ENCODE measurements around the gene TMEM236.

TMEM236 gene

DNA sequence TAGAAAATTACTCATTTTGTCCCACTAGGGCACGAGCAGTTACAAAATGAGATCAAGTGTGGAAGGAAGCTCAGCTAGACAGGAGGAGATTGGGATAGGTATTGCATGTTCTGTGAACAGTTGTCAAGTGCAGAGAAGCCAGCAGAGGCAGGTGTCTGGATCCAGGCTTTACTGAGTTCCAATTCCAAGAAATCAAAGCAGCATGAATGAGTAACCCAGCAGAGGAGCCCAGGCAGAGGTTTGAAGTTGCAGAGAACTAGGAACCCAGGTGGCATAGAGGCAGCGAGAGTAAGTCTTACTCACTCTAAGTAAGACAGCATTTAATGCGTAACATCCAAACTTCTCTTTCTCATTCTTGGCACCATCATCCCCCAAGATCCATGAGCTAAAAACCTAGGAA lies 68.9 kb downstream of the TMEM236 start:
- DNase-seq (ENCODE audit: low spot score) = no peak

DNA sequence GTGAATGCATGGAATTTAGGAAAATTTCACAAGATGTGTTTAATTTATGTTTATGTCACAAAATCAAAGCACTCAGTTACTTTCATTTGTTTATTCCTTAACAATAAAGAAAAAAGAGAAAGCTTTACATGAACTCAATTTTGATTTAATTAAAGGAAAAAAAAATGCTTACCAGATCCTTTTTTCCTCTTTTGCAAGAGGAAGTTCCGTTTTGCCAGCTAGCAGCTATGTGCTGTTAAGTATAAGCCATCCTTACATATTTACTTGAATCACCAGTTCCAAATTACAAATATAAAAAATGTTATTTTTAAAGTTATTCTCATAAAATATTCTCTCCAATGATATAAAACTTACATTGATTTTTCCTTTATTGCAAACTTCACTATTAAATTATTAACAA lies 69.9 kb downstream of the TMEM236 start:
- no peak for DNase-seq (ENCODE audit: low spot score)

DNA sequence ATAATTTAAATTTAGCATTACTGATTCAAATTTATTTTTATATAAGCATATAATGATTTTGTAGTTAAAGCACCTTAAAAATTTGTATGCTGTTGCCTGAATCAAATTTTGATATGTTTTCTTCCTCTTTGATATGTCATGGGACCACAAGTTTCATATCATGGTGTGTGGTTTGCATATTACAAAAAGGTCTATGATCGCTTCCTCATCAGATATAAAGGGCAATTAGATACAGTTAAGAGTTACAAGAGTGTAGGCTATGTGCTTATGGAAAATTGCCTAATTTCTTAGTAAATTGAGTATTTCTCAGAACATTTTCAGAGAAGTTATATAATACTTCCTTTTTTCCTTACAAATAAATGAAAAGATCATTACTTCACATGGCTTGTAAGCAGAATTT lies 79.3 kb downstream of the TMEM236 start:
- DNase-seq (ENCODE audit: low spot score) = no peak

DNA sequence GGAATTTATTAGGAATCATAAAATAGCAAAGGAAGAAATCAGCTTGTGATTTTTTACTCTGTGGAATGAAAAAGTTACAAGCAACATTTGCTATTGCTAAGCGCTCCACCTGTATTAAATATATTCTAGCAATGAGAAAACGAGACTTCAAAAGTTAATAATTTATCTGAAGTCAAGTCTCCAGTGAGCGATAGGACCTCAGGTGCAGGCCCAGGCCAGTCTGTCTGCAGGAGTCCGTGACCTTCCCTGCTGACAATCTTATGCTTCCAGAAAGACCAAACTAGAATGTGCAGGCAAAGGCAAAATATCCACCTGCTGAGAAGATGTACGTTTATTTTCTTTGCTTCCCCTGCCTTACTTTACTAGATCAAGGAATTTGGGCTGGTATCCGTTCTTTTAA lies 79.9 kb downstream of the TMEM236 start:
- no peak for DNase-seq (ENCODE audit: low spot score)

DNA sequence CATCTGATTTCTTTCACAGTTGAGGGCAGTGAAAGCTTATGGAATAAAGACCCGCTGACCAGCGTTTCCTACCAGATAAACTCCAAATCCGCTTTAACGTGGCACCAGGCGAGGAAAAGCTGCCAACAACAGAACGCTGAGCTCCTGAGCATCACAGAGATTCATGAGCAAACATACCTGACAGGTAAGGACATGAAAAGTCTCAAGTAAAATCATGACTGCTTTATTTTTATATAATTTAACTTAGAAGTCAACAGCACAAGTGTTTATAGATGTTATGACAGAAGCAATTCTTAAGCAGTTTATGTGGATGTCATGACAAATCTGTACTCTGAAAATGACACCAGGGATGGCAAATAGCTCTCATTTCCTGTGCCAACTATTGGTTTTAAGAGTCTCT lies 81.7 kb downstream of the TMEM236 start:
- DNase-seq (ENCODE audit: low spot score) = no peak

DNA sequence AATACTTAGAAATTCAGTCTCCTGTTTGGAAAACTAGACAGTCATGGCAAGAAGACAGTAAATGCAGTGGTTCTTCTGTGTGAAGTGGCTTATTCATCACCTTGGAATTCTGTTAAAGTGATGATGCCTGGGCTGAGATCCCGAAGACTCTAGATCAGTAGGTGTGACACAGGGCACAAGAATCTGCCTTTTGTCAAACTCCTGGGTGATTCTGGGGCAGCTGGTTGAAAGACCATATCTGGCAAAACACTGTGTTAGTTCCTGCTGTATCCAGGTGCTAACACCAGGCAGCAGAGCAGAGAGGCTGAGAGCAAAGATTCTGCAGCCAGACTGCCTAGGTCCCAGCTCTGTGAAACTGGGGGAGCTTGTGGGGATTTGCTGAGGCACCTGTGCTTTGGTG lies 83.7 kb downstream of the TMEM236 start:
- DNase-seq (ENCODE audit: low spot score) = no peak

DNA sequence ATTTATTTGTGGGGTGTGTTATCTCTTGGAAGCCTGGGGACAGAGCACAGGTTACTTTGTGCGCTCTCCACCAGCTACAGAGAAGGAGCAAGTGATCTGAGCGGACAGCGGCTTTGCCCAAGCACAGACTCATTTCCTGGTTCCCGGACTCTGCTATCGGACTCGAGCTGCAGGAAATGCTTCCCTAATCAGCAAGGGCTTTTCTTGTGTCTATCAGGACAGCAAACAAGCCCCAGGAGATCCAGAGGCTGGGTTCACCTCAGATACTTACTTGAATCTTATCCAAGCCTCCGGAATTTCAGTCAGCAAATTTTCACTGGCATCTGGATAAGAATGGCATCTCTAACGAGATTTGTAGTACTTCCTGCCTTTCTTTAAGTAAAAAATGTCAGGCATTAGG lies 84.9 kb downstream of the TMEM236 start:
- DNase-seq (ENCODE audit: low spot score) = peak; percentile 54

DNA sequence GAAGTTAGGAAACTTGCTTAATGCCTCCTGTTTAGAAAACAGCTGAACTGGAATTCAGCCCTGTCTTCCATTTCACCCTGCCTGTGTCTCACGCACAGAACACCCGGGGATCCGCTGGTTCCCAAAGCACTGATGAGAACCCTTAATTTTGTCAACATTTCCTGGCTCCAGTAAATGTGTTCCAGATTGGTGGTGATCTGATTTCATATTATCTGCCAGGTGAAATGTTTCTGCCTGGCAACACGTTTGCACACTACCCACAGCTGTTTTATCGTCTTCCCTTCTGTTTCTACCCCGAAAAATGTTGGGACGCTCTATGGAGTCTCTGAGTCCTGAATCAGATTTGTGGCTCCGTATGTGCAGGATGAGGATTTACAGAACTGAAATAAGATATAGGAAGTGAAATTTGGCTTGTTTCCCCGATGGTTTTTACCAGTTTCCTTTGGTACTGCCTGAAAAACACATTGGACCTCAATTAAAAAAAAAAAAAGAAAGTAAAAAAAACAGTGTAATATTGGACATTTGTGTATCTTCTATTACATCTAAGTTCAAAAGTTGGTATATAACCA lies 86.2 kb downstream of the TMEM236 start:
- DNase-seq (ENCODE audit: low spot score) = no peak

DNA sequence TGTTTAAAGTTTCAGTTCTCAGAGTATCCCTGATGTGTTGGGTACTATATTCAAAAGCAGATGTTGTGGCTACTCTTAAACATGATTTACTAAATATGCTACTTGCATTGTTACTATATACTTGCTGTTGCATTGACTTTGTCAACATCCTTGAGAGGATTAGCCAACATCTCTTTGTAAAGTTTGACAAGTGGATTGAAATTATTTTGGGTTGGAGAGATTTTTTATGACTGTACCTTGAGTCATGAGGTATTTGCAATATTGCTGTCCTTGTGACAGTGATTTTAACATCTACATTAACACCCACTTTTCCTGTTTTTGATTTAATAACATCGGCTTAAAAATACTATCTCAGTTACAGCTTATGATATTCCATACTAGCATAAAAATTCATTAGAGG lies 89.0 kb downstream of the TMEM236 start:
- DNase-seq (ENCODE audit: low spot score) = no peak

DNA sequence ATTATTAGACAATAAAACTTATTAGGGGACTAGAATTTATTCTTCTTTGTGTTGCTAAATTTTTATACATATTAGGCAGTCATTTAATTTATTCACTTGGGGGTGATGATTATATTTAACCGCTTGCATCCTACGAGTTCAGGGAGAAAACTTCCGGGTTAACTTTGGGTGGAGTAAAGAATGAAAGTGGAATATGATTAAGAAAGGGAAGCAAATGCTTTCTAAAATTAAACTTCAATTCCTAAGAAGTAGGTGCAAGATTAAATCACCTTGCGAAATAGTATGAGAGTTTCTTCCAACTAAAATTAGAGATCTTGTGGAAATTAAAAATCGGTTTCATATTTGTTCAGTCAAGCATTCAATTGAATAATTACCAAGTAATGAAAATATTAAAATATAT lies 90.6 kb downstream of the TMEM236 start:
- DNase-seq (ENCODE audit: low spot score) = no peak

DNA sequence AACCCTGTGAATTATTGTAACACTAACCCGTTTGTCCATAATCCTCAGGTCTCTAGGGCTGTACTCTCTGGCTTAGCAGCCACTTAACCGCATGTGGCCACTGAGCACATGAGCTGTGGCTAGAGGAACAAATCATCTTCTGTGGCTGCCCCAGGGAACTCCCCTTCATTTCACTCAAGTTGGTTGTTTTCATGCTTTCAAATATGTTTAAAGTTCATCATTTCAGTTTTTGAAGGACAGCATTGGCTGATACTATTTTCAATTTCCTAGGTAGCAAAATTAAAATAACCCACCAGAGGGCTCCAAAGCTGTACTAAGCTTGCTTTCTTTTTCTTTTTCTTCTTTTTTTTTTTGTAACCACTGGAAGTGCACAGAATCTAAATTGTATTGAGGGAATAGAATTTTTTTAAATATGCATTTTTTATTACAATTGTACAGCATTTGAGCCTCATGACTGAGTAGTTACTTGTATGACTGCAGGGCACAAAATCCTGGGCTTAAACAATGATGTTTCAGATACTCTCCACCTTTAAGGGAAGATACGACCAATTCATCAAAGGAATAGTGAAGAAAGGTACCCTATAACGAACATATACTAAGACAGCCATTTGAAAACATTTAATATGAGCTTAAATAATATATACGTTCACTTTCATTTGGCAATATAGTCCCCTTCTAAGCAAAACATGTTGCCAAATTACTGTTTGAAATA lies 95.7 kb downstream of the TMEM236 start:
- DNase-seq (ENCODE audit: low spot score) = no peak

DNA sequence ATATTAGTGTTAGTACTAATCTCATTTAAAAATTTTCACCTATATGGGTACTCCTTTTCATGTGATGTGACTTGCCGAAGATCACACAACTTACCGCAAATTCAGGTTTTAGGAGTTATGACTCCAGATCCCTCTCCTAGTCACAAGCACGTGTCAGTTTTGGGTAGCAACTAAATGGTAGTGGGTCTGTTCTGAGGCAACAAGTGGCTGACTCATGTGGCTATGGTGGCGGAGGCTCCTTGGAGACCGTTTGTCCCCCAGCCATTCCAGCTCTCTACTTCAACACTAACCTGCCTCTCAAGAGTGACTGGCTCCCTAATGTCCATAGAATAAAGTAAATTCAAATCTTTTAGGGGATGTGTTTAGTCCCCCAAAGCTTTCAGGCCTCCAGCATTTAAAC lies 96.6 kb downstream of the TMEM236 start:
- no peak for DNase-seq (ENCODE audit: low spot score)
